WTC11 (cell line): ENCODE results near the gene MYPN.

Experiments used
- CDX4 ChIP-seq: fragments of 250-450 bp; sonication (Bioruptor Pico); IDR thresholded peaks from 2 replicates; pipeline ENCODE4 v1.9.0; 2021; ENCODE audit warnings: moderate library complexity, mild to moderate bottlenecking, inconsistent platforms, borderline replicate concordance
- IRF2 ChIP-seq: sonication (generic); formaldehyde crosslinking; IDR thresholded peaks from 2 replicates; pipeline ENCODE4 v1.8.0; 2022; ENCODE audit warnings: low read depth, missing genetic modification reagents, borderline replicate concordance
- OVOL2 ChIP-seq: fragments of 250-450 bp; sonication (Bioruptor Pico); IDR thresholded peaks from 2 replicates; pipeline ENCODE4 v1.9.0; 2021; ENCODE audit warnings: mild to moderate bottlenecking, borderline replicate concordance
- PRRX2 ChIP-seq: fragments of 250-450 bp; sonication (Bioruptor Pico); IDR thresholded peaks from 2 replicates; pipeline ENCODE4 v1.8.0; 2021; ENCODE audit warnings: mild to moderate bottlenecking
- SMAD3 ChIP-seq: sonication (generic); formaldehyde crosslinking; IDR thresholded peaks from 2 replicates; pipeline ENCODE4 v1.8.0; 2022; ENCODE audit warnings: missing genetic modification reagents, mild to moderate bottlenecking, borderline replicate concordance
- ZBTB21 ChIP-seq: sonication (generic); formaldehyde crosslinking; IDR thresholded peaks from 2 replicates; pipeline ENCODE4 v1.8.1; 2023; ENCODE audit warnings: mild to moderate bottlenecking, missing genetic modification reagents, borderline replicate concordance
- ZNF121 ChIP-seq: sonication (generic); formaldehyde crosslinking; IDR thresholded peaks from 2 replicates; pipeline ENCODE4 v1.8.0; 2023; ENCODE audit warnings: missing genetic modification reagents
- ZSCAN18 ChIP-seq: fragments of 250-450 bp; sonication (Bioruptor Pico); IDR thresholded peaks from 2 replicates; pipeline ENCODE4 v2.1.2; 2022; ENCODE audit warnings: mild to moderate bottlenecking, moderate library complexity
- TF ChIP-seq, protein P1 (sequence below): fragments of 200-600 bp; IDR thresholded peaks from 2 replicates; pipeline ENCODE4 v1.8.0; 2022; ENCODE audit warnings: antibody characterized with exemption
- TF ChIP-seq, protein P2 (sequence below): fragments of 250-450 bp; sonication (Bioruptor Pico); IDR thresholded peaks from 2 replicates; pipeline ENCODE4 v1.8.0; 2021; ENCODE audit warnings: mild to moderate bottlenecking
- TF ChIP-seq, protein P3 (sequence below): sonication (generic); formaldehyde crosslinking; IDR thresholded peaks from 2 replicates; pipeline ENCODE4 v1.8.0; 2022; ENCODE audit warnings: mild to moderate bottlenecking, missing genetic modification reagents
- TF ChIP-seq, protein P4 (sequence below): sonication (generic); formaldehyde crosslinking; IDR thresholded peaks from 2 replicates; pipeline ENCODE4 v1.8.1; 2023; ENCODE audit warnings: mild to moderate bottlenecking, missing genetic modification reagents, moderate library complexity

- TF ChIP-seq CDX4 (CRISPR knock-in tag) (no peak), PRRX2 (CRISPR knock-in tag) (no peak), IRF2 (CRISPR knock-in tag) (no peak), ZBTB21 (CRISPR knock-in tag) (no peak), ZSCAN18 (CRISPR knock-in tag) (no peak), SMAD3 (CRISPR knock-in tag) (no peak), OVOL2 (CRISPR knock-in tag) (no peak), ZNF121 (CRISPR knock-in tag) (no peak)
- TF ChIP-seq, protein P1, sequence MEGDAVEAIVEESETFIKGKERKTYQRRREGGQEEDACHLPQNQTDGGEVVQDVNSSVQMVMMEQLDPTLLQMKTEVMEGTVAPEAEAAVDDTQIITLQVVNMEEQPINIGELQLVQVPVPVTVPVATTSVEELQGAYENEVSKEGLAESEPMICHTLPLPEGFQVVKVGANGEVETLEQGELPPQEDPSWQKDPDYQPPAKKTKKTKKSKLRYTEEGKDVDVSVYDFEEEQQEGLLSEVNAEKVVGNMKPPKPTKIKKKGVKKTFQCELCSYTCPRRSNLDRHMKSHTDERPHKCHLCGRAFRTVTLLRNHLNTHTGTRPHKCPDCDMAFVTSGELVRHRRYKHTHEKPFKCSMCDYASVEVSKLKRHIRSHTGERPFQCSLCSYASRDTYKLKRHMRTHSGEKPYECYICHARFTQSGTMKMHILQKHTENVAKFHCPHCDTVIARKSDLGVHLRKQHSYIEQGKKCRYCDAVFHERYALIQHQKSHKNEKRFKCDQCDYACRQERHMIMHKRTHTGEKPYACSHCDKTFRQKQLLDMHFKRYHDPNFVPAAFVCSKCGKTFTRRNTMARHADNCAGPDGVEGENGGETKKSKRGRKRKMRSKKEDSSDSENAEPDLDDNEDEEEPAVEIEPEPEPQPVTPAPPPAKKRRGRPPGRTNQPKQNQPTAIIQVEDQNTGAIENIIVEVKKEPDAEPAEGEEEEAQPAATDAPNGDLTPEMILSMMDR, result no peak
- TF ChIP-seq, protein P2, sequence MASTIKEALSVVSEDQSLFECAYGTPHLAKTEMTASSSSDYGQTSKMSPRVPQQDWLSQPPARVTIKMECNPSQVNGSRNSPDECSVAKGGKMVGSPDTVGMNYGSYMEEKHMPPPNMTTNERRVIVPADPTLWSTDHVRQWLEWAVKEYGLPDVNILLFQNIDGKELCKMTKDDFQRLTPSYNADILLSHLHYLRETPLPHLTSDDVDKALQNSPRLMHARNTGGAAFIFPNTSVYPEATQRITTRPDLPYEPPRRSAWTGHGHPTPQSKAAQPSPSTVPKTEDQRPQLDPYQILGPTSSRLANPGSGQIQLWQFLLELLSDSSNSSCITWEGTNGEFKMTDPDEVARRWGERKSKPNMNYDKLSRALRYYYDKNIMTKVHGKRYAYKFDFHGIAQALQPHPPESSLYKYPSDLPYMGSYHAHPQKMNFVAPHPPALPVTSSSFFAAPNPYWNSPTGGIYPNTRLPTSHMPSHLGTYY (CRISPR knock-in tag), result no peak
- TF ChIP-seq, protein P3, sequence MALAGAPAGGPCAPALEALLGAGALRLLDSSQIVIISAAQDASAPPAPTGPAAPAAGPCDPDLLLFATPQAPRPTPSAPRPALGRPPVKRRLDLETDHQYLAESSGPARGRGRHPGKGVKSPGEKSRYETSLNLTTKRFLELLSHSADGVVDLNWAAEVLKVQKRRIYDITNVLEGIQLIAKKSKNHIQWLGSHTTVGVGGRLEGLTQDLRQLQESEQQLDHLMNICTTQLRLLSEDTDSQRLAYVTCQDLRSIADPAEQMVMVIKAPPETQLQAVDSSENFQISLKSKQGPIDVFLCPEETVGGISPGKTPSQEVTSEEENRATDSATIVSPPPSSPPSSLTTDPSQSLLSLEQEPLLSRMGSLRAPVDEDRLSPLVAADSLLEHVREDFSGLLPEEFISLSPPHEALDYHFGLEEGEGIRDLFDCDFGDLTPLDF (CRISPR knock-in tag), result no peak
- TF ChIP-seq, protein P4, sequence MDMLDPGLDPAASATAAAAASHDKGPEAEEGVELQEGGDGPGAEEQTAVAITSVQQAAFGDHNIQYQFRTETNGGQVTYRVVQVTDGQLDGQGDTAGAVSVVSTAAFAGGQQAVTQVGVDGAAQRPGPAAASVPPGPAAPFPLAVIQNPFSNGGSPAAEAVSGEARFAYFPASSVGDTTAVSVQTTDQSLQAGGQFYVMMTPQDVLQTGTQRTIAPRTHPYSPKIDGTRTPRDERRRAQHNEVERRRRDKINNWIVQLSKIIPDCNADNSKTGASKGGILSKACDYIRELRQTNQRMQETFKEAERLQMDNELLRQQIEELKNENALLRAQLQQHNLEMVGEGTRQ (CRISPR knock-in tag), result no peak
Observed at GRCh38 chr10:68180490-68180889, 71.2 kb downstream of the MYPN start.
